ENCODE data around the gene C3.
"Not testable (repeated sequence)": the region's sequence is repeated elsewhere in the genome, so short reads cannot be mapped to it uniquely, and the experiment has no call there.

The C3 gene

GRCh38 chr19:6662702-6663101, 57.7 kb downstream of the C3 start:
- DNase-seq (ENCODE audit: low read depth) = no peak

- not testable (repeated sequence) for DNase-seq (ENCODE audit: low read depth)
Observed at GRCh38 chr19:6661509-6662244, 58.8 kb downstream of the C3 start.

GRCh38 chr19:6660930-6661329, 59.5 kb downstream of the C3 start:
- DNase-seq (ENCODE audit: low read depth) = no peak

- not testable (repeated sequence) for DNase-seq (ENCODE audit: low read depth)
Observed at GRCh38 chr19:6656390-6656789, 64.1 kb downstream of the C3 start.

- DNase-seq (ENCODE audit: low read depth) = no peak
Observed at GRCh38 chr19:6654347-6655310, 65.8 kb downstream of the C3 start.

- DNase-seq (ENCODE audit: low read depth) = no peak
Observed at GRCh38 chr19:6652805-6653094, 67.7 kb downstream of the C3 start.

- DNase-seq (ENCODE audit: low read depth) = no peak
Observed at GRCh38 chr19:6651965-6652804, 68.3 kb downstream of the C3 start.

GRCh38 chr19:6649185-6649584, 71.3 kb downstream of the C3 start:
- DNase-seq (ENCODE audit: low read depth) = no peak

GRCh38 chr19:6648141-6648715, 72.2 kb downstream of the C3 start:
- DNase-seq (ENCODE audit: low read depth) = no peak

GRCh38 chr19:6644796-6645195, 75.7 kb downstream of the C3 start:
- no peak for DNase-seq (ENCODE audit: low read depth)

GRCh38 chr19:6640333-6640732, 80.1 kb downstream of the C3 start:
- DNase-seq (ENCODE audit: low read depth) = not testable (repeated sequence)

GRCh38 chr19:6639439-6639838, 81.0 kb downstream of the C3 start:
- no peak for DNase-seq (ENCODE audit: low read depth)

- not testable (repeated sequence) for DNase-seq (ENCODE audit: low read depth)
Observed at GRCh38 chr19:6633456-6633813, 87.0 kb downstream of the C3 start.

GRCh38 chr19:6632747-6633455, 87.5 kb downstream of the C3 start:
- peak; percentile 52 for DNase-seq (ENCODE audit: low read depth)

GRCh38 chr19:6632002-6632621, 88.3 kb downstream of the C3 start:
- DNase-seq (ENCODE audit: low read depth) = peak; percentile 61
